ENCODE measurements around the gene GIN1. TPM values are rescaled to one million over a fixed set of nuclear protein-coding genes. Genes with fewer than 3 reads are reported as not detected.
"Not testable (repeated sequence)": the region's sequence is repeated elsewhere in the genome, so short reads cannot be mapped to it uniquely, and the experiment has no call there.

Gene GIN1
- total RNA-seq, 1 experiment from 2014 or later, result 1.6 TPM

DNA sequence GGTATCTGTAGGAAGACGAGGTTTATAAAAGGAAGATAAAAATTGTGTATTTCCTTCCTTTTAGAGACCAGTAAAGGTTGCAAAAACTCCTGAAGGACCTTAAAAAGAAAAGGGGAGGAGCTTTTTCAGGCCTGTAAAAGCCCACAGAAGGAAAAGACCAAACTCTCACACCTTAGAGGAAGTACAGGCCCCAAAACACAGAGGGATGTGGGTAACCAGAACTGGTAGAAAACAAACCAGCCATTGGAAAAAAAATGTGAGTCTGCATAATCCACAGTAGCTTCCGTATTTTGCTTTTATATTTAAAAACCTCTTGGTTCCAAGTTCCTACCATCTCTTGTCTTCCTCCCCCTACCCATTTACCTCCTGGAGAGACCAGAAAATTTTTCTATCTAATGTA lies 8.5 kb downstream of the GIN1 start:
- DNase-seq (ENCODE audit: low spot score), result no peak

DNA sequence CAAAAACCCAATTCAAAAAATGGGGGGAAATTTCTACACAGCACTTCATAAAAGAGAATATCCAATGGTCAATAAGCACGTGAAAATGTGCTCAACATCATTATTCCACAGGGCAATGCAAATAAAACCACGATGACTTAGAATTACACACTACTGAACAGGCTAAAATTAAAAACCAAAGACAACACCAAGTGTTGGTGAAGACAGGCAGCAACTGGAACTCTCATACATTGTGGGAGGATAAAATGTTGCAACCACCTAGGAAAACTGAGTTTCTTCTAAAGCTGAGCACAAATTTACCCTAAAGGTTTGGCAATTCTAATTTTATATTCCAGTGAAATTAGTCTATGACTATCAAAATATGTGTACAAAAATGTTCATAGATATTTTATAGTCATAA lies 9.5 kb downstream of the GIN1 start:
- DNase-seq (ENCODE audit: low spot score), result no peak

DNA sequence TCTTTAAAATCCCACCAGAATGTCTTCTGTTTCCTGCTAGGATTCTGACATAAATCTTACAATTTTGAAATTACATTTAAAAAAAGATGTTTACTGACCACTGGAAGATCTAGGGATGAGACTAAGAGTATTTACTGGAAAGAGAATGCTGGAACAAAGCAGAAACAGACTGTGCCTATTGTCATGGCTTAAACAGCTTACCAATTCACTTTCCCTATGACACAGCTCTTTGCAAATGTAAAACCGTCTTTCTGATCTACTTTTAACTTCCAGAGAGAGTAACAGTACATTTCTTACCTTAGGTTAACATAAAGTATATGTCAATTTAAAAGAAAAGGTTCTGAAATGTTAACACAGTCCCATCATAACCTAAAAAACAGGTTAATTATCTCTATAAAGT lies 10.7 kb downstream of the GIN1 start:
- DNase-seq (ENCODE audit: low spot score), result no peak

DNA sequence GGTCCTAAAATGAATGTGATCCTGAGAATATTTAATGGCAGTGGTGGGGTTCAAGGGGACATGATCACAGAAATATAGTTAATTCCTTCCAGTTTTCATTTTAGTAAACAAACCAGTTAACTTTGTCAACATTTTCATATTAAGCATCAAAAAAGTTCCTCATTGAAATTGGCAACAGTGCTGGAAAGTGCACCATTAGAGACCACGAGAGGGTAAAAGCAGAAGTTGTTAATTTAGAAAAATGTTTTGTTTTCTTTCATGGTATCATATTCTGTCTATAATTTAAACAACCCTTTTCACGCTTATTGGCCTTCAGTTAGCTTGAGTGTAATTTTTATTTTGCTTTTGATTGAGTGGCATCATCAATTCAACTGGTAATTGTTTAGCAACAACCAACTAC lies 11.9 kb downstream of the GIN1 start:
- DNase-seq (ENCODE audit: low spot score), result no peak

DNA sequence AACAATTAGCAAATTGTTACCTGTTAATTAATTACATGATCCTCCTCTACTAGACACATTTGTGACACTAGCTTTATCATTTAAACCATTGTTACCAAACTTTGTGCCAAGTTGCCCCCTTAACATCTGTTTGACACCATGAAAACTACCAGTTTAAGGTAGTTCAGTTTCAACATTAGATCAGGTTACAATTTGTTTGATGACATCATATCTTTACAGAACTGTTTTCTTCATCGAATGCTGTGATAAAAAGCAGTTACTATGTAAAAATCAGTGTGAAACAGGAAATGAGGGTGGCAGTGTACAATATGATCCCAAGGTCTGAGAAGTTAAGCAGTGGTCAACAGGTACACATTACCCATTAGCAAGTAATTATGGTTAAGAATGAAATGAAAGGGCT lies 17.7 kb downstream of the GIN1 start:
- DNase-seq (ENCODE audit: low spot score), result no peak

DNA sequence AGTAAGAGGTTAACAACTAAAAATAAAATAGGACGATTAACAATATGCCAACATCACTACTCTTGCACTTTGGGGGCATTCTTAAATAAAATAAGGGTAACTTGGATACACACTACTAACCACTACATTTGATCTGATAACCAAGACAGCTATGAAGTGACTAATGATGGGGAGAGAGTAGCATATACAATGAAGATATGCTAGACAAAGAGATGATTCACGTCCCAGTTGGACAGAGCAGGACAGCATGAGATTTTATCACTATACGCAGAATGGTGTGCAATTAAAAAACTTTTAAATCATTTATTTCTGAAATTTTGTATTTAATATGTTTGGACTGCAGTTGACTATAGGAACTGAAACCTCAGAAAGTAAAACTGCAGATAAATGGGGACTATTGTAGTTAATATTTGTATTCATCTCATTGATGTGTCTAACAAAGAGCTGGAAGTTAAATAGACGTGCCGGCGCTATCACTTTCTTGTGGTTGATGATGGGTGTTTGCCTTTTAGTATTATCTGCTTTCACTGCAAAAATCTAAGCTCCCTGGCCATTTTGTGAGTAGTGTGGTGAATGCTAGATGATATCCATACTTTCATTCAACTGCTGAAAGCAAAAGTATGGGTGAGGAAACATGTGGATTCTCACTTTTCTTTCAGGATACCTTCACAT lies 18.7 kb downstream of the GIN1 start:
- no peak for DNase-seq (ENCODE audit: low spot score)

DNA sequence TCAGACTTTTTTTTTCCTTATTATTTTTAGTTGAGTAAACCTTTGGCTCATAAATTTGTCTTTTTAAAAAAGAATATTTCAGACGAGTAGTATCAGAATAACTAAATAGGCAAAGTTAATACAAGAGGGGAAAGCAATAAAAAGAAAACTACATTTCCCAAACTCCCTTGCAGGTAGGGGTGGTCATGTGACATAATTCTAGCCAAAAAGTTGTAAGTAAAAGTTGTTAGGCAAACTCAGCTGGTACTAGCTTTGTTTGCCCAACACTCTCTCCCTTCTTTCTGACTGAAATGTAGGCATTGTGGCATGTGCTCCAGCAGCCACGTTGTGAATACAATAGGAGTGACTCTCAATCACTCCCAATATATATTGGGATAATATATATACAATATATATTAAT lies 20.9 kb downstream of the GIN1 start:
- DNase-seq (ENCODE audit: low spot score), result peak; percentile 3

DNA sequence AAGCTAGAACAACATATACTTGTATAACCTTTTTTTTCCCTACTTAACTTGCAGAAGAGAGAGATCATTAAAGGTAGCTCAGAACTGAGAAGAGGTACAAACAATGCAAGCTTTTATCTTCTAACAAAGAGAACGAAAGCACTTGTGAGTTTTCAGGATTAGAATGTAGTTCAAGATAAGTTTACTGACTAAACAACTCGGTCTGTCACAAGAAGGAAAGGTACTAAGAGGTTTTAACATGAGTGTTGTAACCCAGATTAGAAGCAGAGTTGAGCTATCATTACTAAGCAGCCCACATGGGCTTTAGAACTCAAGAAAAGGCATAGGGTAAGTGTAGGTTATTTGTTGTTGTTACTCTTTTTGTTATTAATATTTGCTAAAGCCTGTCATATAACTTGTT lies 25.2 kb downstream of the GIN1 start:
- no peak for DNase-seq (ENCODE audit: low spot score)

DNA sequence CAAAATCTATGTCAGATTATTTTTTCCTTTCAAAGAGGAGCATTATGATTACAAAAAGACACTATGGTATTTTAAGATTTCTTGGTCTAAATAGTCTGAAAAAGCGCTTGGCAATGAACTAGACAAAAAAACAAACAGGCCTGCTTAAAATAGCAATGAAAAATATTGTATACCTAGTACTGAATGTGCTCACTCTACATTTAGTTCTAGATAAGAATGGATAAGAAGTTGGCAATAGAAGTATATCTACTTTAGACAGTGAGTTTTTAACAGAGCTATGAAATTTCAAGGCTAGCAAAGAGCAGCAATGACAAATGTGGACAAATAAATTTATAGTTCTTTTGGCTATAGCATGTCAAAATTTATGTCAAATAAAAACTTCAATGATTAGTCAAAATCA lies 26.2 kb downstream of the GIN1 start:
- no peak for DNase-seq (ENCODE audit: low spot score)

DNA sequence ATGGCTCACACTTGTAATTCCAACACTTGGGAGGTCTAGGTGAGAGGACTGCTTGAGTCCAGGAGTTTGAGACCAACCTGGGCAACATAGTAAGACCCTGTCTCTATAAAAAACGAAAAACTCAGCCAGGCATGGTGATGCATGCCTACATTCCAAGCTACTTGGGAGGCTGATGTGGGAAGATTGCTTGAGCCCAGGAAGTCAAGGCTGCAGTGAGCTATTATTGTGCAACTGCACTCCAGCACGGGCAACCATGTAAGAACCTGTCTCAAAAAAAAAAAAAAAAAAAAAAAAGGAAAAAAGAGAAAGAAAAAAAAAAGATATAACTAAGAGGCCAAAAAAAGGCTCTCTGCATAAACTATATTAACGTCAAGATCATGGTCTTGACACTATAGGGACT lies 27.3 kb downstream of the GIN1 start:
- DNase-seq (ENCODE audit: low spot score), result no peak

DNA sequence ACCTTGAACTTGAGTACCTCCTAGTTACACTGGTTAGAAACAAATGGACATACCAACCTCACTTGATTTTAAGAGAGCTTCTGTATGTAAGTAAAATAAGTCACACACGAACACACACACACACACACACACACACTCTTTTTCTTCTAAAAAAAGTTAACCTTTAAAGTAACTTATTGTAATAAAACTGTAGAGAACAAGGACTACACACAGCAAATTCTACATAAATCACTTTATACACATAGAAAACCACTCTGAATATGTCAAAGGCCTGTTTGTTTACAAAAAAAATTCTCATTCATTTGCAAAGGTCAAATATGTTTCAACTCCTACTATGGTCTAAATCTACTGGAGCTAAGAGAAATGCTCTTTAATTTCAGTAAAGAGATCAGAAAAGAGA lies 29.1 kb downstream of the GIN1 start:
- DNase-seq (ENCODE audit: low spot score), result no peak

DNA sequence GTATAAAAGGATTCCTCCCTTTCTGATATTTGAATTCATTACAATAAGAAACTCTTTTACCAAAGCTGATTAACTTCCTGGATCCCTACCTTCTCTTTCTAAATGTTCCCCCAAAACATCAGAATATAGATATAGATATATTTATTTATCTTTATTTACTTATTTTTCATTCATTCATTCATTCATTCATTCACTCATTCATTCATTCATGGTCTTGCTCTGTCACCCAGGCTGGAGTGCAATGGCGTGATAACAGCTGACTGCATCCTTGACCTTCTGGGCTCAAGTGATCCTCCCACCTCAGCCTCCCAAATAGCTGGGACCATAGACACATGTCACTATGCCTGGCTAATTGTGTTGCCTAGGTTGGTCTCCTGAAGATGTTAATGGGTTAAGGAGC lies 30.7 kb downstream of the GIN1 start:
- DNase-seq (ENCODE audit: low spot score), result no peak

DNA sequence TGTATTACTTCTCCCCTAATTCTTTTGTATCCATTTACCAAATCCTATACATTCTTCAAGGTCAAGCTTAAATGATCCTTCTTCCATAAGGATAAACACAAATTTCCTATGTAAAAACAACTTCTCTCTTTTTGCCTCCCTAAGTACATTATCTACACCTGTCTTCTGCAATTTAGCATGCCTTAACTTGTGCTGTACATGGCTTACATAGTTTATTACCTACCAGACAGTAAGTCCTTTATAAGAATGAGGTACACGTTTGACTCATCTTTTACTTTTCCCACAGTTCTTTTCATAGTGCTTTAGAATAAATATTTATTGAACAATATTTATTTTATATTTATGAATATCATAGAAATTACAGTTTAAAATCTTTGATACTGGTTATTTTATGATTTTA lies 33.4 kb downstream of the GIN1 start:
- DNase-seq (ENCODE audit: low spot score), result no peak

DNA sequence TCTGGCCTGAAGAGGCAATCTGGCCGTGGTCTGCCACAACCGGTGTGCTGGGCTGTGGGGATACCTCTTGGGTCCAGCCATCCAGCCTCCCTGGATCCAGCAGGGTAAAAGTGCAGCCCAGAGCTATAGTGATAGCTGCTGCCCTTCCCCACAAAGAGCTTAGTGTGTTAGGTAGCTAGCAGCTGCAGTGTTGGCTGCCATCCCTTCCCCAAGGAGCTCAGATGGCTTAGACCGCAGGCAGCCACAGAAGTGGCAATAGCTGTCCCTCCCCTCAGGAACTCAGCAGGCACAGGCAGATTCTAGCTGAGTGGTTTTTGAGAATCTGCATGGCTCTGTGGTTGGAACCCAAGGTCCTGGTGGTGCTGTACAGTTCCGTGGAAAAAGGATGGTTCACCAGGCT lies 40.1 kb downstream of the GIN1 start:
- no peak for DNase-seq (ENCODE audit: low spot score)

DNA sequence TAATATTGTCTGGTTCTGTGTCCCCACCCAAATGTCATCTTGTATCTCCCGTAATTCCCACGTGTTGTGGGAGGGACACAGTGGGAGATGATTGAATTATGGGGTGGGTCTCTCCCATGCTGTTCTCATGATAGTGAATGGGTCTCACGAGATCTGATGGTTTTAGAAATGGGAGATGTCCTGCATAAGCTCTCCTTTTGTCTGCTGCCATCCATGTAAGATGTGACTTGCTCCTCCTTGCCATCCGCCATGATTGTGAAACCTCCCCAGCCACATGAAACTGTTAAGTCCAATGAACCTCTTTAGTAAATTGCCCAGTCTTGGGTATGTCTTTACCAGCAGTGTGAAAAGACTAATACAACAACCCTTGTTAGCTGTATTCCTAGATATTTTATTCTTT lies 44.5 kb downstream of the GIN1 start:
- DNase-seq (ENCODE audit: low spot score), result no peak

DNA sequence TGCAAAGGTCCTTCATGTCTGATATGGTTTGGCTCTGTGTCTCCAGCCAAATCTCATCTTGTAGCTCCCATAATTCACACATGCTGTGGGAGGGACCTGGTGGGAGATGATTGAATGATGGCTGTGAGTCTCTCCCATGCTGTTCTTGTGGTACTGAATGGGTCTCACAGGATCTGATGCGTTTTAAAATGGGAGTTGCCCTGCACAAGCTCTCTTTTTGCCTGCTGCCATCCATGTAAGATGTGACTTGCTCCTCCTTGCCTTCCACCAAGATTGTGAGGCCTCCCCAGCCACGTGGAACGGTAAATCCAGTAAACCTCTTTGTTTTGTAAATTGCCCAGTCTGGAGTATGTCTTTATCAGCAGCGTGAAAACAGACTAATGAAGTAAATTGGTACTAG lies 46.4 kb downstream of the GIN1 start:
- not testable (repeated sequence) for DNase-seq (ENCODE audit: low spot score)

DNA sequence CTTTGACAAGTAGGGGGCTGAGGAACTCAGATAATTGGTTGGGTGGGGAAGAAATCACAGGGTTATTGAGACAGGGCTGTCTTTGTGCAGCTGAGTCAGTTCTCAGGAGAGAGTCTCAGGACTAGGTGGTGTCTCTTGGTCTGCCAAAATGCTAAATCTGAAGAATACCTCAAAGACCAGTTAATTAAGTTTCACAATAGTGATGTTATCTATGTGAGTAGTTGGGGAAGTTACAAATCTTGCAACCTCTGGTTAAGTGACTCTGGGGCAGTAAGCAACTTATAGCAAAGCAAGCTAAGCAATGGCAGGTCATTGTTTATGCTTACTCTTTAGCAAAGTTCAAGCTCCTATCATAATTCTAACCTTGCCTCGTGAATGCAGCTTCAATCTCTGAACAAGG lies 53.6 kb downstream of the GIN1 start:
- DNase-seq (ENCODE audit: low spot score), result no peak

DNA sequence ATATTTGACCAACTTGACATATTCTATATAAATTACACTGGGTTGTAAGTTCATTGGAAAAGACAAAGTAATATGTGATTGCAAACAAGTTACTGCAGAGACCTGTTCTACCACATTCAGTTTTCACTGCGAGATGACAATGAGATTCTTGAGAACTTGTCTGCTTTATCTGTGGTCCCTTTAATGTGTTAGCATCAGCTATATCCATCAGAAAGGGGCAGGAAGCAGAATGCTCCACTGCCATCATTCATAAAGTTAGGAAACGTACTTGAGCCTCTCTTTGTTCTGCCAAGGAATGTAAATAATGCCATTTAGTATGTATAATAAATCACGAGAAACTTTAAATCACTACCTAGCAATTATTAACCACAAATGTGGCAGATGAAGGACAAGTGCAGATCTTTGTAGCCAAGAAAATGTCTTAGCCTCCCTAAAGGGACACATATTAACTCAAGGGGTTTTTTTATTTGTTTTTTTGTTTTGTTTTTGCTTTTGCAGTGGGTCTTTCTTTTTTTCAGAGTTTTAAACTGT lies 59.4 kb downstream of the GIN1 start:
- peak; percentile 63 for DNase-seq (ENCODE audit: low spot score)

DNA sequence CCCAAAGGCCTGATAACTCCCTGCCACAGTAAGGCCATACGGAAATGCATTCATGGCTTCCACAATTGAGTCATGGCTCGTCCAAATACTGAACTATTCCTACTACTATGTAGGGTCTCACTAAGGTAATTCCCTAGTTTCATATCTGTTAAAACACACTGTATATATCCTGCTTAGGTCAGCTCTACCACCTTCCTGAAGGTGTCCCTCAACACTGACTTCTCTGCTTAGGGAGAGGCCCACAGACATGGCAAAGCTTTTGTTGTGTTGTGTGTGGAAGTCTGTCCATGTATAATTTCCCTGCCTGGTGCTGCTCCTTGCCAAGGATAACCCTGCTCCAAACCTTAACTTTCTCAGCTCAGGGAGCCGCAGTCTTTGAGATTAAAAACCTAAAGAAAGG lies 60.4 kb downstream of the GIN1 start:
- no peak for DNase-seq (ENCODE audit: low spot score)

DNA sequence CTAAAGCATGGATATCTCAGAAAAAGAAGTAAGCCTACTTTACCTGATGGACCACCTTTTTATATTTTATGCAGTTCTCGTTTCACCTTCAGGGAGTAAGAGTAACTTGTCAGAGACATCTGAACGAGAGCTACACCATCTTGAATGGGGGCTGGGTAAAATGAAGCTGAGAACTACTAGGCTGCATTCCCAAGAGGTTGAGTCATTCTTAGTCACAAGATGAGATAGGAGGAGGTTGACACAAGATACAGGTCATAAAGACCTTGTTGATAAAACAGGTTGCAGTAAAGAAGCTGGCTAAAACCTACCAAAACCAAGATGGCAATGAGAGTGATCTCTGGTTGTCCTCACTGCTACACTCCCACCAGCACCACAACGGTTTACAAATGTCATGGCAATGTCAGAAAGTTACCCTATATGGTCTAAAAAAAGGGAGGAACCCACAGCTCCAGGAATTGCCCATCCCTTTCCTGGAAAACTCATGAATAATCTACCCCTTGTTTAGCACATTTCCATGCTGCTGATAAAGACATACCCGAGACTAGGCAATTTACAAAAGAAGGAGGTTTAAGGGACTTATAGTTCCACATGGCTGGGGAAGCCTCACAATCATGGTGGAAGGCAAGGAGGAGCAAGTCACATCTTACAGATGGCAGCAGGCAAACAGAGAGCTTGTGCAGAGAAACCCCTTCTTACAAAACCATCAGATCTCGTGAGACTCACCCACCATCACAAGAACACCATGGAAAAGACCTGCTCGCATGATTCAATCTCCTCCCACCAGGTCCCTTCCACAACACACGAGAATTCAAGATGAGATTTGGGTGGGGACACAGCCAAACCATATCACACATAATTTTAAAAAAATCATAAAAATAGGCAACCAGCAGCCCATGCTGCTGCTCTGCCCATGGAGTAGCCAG lies 62.5 kb downstream of the GIN1 start:
- no peak for DNase-seq (ENCODE audit: low spot score)

DNA sequence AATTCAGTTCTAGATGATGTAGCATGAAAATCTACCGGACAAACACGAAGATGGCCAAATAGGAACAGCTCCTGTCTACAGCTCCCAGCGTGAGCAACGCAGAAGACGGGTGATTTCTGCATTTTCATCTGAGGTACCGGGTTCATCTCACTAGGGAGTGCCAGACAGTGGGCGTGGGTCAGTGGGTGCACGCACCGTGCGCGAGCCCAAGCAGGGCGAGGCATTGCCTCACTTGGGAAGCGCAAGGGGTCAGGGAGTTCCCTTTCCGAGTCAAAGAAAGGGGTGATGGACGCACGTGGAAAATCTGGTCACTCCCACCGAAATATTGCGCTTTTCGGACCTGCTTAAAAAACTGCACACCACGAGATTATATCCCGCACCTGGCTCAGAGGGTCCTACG lies 73.2 kb downstream of the GIN1 start:
- DNase-seq (ENCODE audit: low spot score), result not testable (repeated sequence)

DNA sequence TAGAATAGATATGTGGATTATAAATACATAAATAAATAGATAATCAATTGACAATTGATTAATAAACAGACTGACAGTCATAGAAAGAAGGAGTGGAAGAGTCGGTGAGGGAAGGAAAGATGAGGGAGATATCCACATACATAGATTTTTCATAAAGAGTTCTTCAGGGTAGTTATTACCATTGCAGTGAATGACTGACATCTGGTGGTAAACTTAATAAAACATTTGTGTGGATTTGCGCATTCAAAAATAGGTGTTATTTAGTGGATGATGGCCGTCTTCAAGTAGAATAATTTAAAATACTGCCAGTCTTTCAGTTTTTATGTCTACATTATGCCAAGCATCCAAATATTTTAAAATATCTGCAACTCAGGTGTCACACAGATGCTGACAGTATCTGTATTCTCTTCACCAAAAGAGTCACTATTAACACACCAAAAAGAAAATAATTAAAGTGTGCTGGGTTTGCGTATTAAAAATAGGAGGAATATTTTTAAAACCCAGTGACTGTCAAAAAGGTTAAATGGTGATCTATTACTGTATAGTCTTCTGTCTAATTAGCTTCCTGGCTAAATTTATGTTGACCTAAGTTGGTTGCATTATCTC lies 78.8 kb downstream of the GIN1 start:
- DNase-seq (ENCODE audit: low spot score), result peak; percentile 73
